ENCODE measurements around the gene FAM184B.
"Not testable (repeated sequence)": the region's sequence is repeated elsewhere in the genome, so short reads cannot be mapped to it uniquely, and the experiment has no call there.

FAM184B gene

DNA sequence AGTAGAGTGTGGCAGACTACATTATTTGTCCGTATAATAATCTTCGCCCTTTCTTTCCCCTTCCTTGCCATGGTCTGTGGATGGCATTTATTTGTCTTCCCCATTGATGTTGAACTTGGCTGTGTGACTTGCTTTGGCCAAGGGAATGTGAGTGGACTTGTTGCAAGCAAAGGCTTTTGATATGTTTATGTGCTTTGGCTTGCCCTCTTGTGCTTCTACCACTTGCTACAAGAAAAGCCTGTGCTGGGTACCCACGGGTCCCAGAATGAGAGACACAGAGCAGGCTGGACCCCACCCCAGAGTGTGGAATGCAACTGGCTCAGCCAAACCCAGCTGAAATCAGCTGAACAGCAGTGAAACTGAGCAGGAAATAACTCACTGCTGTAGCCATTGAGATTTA lies 63.0 kb downstream of the FAM184B start:
- DNase-seq (ENCODE audit: low read depth, low spot score) = peak; percentile 51

DNA sequence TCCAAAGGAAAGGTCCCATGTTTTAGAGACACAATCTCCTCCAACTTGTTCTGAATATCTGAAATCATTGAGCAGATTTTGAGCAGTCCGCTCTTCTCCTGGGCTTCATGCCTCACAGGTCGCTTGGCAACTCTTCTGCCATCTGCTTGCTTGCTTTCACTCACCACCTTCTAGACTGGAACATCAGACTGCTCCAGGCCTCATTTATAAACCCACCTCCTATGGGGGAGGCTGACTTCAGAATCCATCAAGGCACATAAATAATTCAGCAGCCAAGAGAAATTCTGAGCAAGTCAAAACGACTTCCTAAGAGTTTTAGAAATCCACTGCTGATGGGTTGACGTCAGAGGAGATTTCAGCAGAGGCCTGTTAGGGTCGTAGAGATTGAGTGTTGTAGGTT lies 64.1 kb downstream of the FAM184B start:
- DNase-seq (ENCODE audit: low read depth, low spot score) = peak; percentile 44

DNA sequence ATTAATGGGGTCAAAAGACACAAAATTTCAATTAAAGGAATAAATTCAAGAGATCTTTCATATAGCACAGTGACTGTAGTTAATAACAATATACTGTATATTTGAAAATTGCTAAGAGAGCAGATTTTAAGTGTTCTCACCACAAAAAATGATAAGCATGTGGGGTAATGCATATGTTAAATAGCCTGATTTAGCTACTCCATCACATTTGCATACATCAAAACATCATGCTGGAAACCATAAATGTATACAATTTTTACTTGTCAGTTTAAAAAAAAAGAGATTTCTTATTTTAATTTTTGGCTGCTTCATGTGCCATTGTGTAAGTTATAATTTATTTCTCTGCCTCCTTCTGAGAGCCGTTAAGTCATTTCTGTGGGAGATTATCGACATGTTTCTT lies 65.9 kb downstream of the FAM184B start:
- DNase-seq (ENCODE audit: low read depth, low spot score) = no peak

DNA sequence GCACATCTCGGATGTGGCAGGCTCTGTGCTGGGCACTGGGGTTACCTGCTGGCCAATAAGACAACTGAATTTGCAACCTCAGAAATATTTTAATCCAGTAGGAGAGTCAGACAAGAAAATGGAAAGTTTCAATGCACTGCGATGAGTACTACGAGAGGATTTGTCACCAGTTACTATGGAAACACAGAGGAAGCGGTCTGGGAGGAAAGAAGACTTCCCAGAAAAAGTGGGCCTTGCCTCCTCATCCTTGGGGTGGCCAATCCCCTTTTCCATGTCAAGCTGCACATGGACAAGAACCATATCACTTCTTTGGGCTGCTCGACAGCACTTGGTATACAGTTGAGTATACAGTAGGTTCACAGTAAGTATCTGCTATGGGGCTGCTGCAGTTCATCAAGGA lies 67.6 kb downstream of the FAM184B start:
- DNase-seq (ENCODE audit: low read depth, low spot score) = no peak

DNA sequence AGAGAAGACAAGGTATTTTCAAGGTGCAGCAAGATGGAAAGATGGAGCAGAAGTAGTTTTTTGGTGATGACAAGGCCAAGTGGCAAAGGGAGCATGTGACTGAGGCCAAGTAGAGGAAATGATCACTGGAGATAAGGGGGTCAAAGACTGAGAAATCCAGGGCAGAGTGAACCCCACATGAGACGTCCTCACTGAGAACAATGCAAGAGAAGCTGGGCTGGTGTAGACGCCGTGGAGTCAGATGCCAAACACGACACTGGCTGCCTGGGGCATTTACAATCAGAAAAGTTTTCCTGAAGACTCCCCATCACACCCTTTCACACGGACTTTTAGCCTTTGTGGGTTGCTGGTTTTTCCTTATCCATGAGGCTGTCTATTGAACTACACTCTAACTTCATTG lies 69.3 kb downstream of the FAM184B start:
- no peak for DNase-seq (ENCODE audit: low read depth, low spot score)

DNA sequence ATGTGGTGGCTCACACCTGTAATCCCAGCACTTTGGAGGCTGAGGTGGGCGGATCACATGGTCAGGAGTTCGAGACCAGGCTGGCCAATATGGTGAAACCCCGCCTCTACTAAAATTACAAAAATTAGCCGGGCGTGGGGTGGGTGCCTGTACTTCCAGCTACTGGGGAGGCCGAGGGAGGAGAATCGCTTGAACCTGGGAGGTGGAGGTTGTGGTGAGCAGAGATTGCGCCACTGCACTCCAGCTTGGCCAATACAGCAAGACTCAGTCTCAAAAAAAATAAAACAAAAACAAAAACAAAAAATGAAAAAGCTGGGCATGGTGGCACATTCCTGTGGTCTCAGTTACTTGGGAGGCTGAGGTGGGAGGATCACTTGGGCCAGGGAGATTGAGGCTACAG lies 70.2 kb downstream of the FAM184B start:
- not testable (repeated sequence) for DNase-seq (ENCODE audit: low read depth, low spot score)

DNA sequence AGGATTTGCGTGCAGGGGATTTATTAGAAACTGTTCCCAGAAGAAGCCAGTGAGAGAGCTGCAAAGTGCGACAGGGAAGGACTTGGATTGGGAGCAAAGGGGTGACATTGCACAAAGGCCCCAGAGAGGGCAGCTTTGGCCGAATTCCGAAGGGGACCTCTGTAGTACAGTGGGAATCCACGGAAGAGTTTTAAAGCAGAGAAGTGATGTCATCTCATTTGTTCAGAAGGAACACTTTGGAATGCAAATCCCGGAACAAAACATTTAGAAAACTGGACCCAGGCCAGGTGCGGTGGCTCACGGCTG lies 71.7 kb downstream of the FAM184B start:
- DNase-seq (ENCODE audit: low read depth, low spot score) = peak; percentile 71

DNA sequence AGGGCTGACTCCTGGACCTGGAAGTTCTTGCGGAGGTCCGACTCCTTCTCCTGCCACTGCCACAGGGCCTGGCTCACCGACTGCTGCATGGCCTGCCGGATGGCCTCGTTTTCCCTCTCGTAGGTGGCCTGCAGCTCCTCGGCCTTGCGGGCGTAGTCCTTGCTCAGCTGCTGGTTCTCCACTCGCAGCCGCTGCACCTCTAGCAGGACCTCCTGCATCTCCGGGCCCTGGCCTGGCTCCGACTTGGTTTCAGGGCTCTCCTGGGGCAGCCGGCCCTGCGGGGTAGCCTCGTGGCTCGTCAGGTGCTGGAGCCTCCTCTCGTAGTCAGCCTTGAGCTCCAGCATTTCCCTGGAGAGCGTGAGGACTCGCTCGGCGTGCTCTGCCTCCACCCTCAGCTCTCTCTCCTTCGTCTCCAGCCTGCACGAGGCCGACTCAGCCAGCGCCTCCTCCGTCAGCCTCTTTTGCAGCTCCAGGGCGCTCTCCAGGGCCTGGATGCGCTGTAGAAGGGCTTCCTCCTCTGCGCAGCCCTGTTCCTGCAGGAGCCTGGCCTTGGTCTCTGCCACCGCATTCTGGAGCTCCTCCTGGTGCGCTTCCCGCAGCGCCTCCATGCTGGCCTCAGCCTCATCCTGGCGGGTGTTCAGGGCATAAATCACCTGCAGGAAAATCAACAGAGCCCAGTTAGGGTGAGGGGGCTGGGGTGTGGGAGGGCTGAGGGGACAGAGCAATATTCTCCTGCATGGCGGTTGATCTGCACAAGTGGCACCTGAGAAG lies 72.2 kb downstream of the FAM184B start:
- DNase-seq (ENCODE audit: low read depth, low spot score) = no peak

DNA sequence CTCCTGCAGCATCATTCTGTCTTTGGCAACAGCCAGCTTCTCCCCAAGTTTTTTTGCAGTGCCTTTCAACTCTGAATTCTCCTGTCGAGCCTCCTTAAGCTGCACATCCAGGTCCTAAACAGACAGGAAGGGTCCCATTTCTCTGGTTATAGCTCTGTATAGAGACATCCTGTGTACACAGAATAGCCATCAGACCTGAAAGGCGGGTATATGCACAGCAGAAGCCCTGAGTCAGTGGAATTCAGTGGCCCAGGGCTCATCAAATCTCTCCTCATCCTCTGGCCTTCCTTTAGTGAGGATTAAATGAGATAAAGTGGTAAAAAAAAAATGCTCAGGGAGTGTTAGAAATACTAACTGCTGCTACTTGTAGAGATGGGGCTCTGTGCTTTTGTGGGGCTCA lies 73.8 kb downstream of the FAM184B start:
- no peak for DNase-seq (ENCODE audit: low read depth, low spot score)

DNA sequence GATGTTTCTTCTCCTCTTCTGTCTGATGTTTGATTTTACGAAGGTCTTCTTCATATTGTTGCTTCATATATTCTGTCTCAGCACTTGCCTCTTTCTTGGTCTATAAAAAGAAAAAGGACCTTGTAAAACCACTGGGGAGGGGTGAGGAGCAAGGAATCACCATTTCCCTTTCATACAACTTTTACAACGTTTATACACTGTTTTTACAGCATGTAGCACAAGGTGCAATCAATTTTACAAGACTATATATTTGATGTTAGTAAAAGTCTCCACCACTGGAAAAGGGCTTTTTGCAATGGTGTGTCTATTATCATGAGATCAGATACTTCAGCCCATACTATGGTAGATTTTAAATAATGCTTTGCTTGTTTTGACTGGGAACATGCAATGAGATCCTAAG lies 76.3 kb downstream of the FAM184B start:
- no peak for DNase-seq (ENCODE audit: low read depth, low spot score)

DNA sequence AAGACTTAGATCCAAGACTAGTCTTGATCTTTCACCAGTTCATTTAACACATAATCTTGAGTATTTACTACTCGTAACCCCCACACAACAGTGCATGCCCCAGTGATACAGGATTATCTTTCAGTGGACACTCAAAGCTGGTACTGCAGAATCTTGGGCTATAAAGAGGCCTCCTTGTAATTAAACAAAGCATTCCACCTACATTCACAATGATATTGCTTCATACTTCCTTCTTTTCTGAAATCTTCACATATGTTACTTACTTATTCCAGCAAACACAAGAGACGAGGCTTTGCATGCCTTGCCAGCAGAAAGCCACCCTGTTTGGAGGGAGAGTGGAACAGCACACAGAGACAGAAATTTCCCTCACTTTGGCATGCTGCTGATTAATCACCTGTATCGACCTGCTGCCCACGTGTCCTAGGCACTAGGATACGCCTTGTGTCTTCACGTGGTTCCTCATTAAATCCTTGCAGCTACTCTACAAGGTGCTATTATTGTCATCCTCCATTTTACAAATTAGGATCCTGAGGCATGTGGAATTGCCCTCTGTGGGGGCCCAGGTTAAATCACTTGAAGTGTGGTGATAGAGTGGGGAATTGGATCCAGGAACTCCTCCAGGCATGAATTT lies 77.3 kb downstream of the FAM184B start:
- no peak for DNase-seq (ENCODE audit: low read depth, low spot score)

DNA sequence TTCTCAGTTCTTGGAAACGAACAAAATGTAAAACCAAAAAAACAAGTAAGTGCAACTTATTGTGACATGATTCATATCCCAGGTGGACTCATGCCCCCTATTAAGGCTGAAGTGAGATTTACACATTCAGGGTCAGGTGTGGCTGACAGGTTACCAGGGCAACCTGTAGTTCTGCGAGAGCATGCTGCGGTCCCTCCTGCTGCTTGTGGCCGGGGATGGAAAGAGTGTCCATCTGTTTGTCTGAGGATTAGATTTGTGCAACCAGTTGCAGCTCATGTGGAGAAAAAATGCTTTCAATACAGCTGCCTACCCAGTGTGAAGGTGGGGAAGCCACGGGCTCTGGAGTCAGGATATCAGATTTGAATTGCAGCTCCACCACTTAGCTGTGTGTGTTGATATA lies 78.8 kb downstream of the FAM184B start:
- DNase-seq (ENCODE audit: low read depth, low spot score) = no peak

DNA sequence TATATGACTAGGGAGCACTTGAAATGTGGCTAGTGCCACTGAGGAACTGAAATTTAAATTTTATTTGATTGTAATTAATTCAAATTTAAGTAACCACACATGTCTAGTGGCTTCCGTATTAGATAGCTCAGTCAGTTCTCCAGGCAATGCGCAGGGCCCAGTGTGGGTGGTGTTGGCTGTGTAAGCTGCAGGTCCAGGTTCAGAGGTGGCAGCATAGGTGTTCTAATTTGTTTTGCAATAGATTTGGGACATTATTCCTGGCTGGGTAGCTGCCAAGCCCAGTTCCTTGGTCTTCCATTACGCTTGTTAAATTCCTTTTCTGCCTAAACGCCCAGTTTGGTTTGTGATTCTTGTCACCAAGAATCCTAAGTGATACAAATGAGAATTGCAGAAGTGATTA lies 79.5 kb downstream of the FAM184B start:
- DNase-seq (ENCODE audit: low read depth, low spot score) = no peak

DNA sequence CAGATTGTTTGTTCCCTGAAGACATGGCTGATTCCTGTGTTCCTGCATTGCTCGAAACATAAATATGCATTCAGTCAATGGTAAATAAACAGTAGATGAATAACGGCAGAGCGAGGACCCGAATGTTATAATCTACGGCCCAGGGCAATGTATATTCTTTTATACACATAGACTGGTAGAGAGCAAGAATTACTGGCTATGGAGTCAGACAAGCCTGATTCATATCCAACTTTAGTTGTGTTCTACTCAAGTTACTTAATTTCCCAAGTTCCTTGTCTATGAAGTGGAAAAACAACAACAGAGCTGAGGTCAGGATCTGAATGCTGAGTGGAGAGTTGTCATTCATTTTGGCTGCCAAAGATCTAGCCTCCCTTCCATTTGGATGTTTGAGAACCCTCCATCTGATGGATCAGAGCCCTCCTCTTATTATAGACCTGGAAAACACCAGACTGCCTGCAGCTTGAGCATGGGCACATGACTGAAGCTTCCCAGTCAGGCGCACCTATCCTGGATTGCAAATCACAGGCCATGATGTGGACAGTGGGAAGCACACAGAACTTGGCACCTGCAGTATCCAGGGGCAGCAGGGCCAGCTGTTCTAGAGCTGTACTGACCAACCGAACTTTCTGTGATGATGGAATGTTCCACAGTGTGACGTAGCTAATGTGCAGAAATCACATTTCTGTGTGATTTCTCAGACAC lies 80.1 kb downstream of the FAM184B start:
- DNase-seq (ENCODE audit: low read depth, low spot score) = peak; percentile 32

DNA sequence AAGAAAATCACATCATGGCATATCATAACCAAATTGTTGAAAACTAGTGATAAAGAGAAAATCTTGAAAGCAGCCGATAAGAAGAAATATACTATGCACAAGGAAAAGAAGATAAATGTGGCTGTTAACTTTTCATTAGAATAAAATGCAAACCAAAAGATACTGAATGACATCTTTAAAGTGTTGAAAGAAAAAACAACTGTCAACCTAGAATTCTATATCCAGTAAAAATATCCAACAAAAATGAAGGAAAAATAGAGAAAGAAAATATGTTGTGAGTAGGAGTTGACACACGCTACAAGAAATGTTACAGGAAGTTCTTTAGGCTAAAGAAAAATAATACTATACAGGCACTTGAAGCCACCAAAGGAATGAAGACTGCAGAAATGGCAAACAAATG lies 82.0 kb downstream of the FAM184B start:
- DNase-seq (ENCODE audit: low read depth, low spot score) = no peak

DNA sequence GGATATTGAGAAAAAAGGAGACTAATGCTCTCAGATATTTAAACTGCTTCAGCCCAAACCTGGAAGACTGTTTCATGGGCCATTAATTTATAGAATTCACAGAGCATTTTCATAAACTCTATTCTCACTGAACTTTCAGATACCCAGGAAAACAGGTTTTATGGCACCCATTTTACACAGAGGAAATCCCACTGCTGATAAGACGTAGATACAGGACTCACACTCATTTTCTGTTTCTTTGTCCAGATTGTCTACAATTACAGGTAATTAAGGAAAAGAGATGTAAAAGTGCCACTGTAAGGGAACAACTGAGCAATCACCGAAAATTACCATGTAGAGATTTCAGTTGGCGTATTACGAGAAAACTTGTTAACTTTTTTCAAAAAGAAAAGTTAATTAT lies 83.3 kb downstream of the FAM184B start:
- no peak for DNase-seq (ENCODE audit: low read depth, low spot score)

DNA sequence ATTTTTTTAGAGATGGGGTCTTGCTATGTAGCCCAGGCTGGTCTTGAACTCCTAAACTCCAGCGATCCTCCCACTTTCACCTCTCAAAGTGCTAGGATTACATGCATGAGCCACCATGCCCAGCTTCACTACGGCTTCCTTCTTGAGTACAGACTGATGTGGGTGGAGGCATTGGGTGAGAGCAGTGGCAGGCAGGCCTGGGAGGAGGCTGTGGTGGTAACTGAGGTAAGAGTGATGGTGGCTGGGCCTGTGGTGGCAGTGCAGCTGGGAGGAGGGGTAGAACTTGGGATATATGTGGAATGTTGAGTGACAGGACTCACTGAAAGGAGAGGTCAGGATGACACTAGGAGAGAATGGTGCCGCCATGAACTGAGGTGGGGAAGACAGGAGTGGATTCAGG lies 86.1 kb downstream of the FAM184B start:
- no peak for DNase-seq (ENCODE audit: low read depth, low spot score)

DNA sequence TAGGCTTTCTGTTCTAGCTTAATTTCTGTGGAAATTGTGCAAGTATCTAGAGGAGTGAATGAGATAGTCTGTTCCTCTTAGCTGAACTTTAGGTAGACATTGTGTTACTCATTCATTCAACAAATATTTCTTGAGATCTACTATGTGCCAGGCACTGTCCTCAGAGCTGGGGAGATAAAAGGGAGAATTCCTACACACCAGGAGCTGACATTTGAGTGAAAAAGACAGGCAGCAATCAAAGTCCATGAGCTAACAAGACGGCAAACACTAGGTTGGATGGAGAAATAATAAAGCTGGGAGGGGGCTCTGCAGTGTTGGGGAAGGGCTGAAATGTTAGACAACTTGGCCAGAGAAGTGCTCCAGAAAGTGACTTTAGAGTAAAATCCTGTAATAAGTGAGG lies 86.9 kb downstream of the FAM184B start:
- no peak for DNase-seq (ENCODE audit: low read depth, low spot score)

DNA sequence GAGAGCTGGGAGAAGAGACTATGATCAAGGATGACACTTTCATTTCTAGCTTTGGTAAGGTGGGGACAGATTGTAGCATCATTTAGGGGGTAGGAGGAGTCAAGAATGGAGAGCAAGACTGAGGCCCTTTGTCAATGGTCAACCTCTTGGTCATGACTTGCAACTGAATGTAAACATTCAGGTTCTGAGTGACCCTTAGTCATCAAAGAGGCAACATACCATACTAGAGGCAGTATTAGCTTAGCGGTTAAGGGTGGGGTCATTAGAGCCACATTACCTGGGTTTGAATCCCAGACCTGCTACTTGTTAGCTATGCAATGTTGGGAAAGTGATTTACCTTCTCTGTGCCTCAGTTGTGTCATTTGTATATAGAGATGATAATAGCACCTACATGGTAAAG lies 90.5 kb downstream of the FAM184B start:
- no peak for DNase-seq (ENCODE audit: low read depth, low spot score)

DNA sequence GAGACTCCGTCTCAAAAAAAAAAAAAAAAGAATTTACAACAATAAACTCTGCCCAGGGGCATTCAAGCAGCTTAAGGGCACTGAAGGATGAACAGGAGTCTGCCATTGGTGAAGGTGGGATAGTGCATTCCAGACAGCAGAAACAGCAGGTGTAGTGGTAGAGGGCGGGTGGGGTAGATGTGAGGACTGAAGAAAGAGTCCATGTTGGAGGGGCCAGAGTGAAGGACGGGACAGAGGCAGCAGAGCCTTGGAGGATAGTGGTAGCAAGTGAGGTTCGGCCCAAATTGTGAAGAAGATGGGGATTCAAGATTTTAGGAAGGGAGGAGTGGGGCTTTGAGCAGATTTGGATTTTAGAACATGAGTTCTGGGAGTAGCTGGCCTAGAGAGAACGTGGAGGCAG lies 91.3 kb downstream of the FAM184B start:
- no peak for DNase-seq (ENCODE audit: low read depth, low spot score)

DNA sequence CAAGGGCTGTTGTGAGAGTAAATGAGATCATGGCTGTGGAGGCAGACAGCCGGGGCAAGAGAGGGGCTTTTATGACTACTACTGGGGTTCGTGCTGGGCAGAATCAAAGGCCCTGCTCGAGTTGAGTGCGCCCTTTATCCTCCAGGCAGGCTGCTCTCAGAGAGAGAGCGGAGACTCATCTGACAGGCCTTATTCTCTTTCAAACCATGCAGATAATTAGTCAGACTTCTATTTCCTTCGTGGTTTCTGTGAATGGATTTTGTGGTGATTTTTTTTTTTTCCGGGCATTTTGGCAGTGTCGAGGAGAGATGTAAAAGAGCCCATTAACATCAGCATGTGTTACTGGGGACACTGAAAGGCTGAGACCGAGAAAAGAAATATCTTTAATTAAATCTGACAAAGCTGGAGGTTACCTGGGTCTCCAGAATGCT lies 93.4 kb downstream of the FAM184B start:
- DNase-seq (ENCODE audit: low read depth, low spot score) = peak; percentile 83

DNA sequence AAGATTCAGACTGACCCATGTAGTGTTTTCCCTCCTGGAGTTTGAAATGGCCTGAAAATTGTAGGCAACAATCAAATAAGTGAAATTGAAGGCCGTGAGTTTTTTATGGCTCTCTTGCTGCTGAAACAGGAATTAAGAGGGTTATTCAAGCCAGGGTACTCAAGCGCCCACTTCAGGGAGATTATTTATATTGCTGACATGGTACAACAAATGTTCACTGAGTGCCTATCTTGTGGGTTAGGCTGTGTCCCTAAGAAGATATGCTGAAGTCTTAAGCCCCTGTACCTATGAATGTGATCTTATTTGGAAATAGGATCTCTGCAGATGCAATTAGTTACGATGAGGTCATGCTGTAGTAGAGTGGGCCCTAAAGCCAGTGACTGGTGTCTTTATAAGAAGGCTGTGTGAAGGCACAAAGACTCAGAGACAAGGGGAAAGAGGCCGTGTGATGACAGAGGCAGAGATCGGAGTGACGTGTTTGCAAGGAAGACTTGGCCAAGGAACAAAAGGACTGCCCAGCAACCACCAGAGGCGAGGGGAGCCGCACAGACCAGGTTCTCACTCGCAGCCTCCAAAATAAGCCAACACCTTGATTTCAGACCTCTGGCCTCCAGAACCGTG lies 94.1 kb downstream of the FAM184B start:
- peak; percentile 65 for DNase-seq (ENCODE audit: low read depth, low spot score)

DNA sequence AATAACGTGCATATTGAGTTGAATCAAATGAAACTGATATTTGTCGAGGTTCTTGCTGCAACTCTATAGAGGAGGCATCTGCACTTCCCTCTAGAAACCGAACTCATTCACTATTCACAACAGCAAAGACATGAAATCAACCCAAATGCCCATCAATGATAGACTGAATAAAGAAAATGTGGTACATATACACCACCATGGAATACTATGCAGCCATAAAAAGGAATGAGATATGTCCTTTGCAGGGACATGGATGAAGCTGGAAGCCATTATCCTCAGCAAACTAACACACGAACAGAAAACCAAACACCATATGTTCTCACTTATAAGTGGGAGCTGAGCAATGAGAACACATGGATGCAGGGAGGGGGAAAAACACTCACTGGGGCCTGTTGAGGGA lies 96.8 kb downstream of the FAM184B start:
- DNase-seq (ENCODE audit: low read depth, low spot score) = not testable (repeated sequence)

Measured in astrocyte of the hippocampus (primary cell).